MCF 10A (cell line): Measurements from ENCODE around the gene ABHD14A. TPM values are rescaled to one million over a fixed set of nuclear protein-coding genes. Genes with fewer than 3 reads are reported as not detected.
"Not testable (repeated sequence)": the region's sequence is repeated elsewhere in the genome, so short reads cannot be mapped to it uniquely, and the experiment has no call there.

Experiments
- Bru-seq: library from RNA; stranded (reverse); fragments of 400-500 nt; gene quantifications from one replicate; lab custom pipeline; 2021; lab: Mats Ljungman, UMichigan
- BruChase-seq, 2 experiments: library from RNA; stranded (reverse); fragments of 400-500 nt; gene quantifications; one replicate each; lab custom pipeline; 2021; lab: Mats Ljungman, UMichigan
- BruUV-seq: library from RNA; stranded (reverse); fragments of 400-500 nt; replicated peaks from 2 replicates; lab custom pipeline; 2021; lab: Mats Ljungman, UMichigan
- CTCF ChIA-PET: fragments of 300-600 bp; sonication (Branson Sonifier 250); formaldehyde crosslinking; extraction: SDS; loops from one replicate; lab custom pipeline; 2021; ENCODE audit warnings: antibody characterized with exemption, inconsistent platforms; lab: Yijun Ruan, JAX
- POLR2A ChIA-PET: fragments of 300-600, 350-650 bp; sonication (Branson Sonifier 250); formaldehyde crosslinking; extraction: SDS; loops from one replicate; lab custom pipeline; 2020; ENCODE audit warnings: antibody characterized with exemption, inconsistent platforms; lab: Yijun Ruan, JAX
- DNase-seq: peaks from one replicate; pipeline ENCODE4 v3.0.0-alpha.2; 2018; ENCODE audit not compliant: unreplicated experiment
- H3K27ac Mint-ChIP-seq: one replicate; pipeline ENCODE4 v1.8.0; 2022; ENCODE audit warnings: mild to moderate bottlenecking, low read depth, mixed read lengths; ENCODE audit not compliant: unreplicated experiment
- H3K27me3 Mint-ChIP-seq: one replicate; pipeline ENCODE4 v1.8.0; 2022; ENCODE audit warnings: mixed read lengths; ENCODE audit not compliant: insufficient read depth, unreplicated experiment
- H3K36me3 Mint-ChIP-seq: one replicate; pipeline ENCODE4 v1.8.0; 2022; ENCODE audit warnings: mild to moderate bottlenecking, moderate library complexity, mixed read lengths; ENCODE audit not compliant: insufficient read depth, unreplicated experiment
- H3K4me1 Mint-ChIP-seq: one replicate; pipeline ENCODE4 v1.8.0; 2022; ENCODE audit warnings: mixed read lengths; ENCODE audit not compliant: insufficient read depth, unreplicated experiment
- H3K4me3 Mint-ChIP-seq: one replicate; pipeline ENCODE4 v1.8.0; 2022; ENCODE audit warnings: mild to moderate bottlenecking, moderate library complexity, mixed read lengths; ENCODE audit not compliant: unreplicated experiment
- H3K9me3 Mint-ChIP-seq: one replicate; pipeline ENCODE4 v1.8.0; 2022; ENCODE audit warnings: mixed read lengths; ENCODE audit not compliant: unreplicated experiment
- intact Hi-C: fragments of 100-400 bp; cut with micrococcal nuclease; formaldehyde crosslinking; loops from 2 replicates; pipeline ENCODE4 v1.14.1; 2022
- long read RNA-seq: library from polyadenylated mRNA; stranded (forward); transcript quantifications from one replicate; pipeline ENCODE4 v2.0.0, GENCODE V29; 2022
- total RNA-seq: library from RNA; stranded (reverse); gene quantifications from 2 replicates; pipeline ENCODE4 v1.2.3, GENCODE V29; 2022
- TF ChIP-seq, protein P1 (sequence below): fragments of 200-600 bp; IDR thresholded peaks from one replicate; pipeline ENCODE4 v1.8.0; 2022; ENCODE audit warnings: antibody characterized with exemption, mild to moderate bottlenecking; ENCODE audit not compliant: unreplicated experiment

ABHD14A gene
- total RNA-seq (4.0 and 8.1 TPM in 2 replicates), Bru-seq, nascent RNA (percentile 33 among the genes with signal in this experiment), BruChase-seq, experiment 1, labeled RNA remaining after a 6-hour chase (percentile 41 among the genes with signal in this experiment), BruChase-seq, experiment 2, labeled RNA remaining after a 2-hour chase (percentile 16 among the genes with signal in this experiment)
- long read RNA-seq, transcript ABHD14A-201 (5 exons, 1,062 nt): major isoform, 11 of 15 reads
- long read RNA-seq, partial matches to known transcripts: 1 of 15 reads
- long read RNA-seq, other reads (novel, unspliced or antisense): 3 of 15 reads

DNA sequence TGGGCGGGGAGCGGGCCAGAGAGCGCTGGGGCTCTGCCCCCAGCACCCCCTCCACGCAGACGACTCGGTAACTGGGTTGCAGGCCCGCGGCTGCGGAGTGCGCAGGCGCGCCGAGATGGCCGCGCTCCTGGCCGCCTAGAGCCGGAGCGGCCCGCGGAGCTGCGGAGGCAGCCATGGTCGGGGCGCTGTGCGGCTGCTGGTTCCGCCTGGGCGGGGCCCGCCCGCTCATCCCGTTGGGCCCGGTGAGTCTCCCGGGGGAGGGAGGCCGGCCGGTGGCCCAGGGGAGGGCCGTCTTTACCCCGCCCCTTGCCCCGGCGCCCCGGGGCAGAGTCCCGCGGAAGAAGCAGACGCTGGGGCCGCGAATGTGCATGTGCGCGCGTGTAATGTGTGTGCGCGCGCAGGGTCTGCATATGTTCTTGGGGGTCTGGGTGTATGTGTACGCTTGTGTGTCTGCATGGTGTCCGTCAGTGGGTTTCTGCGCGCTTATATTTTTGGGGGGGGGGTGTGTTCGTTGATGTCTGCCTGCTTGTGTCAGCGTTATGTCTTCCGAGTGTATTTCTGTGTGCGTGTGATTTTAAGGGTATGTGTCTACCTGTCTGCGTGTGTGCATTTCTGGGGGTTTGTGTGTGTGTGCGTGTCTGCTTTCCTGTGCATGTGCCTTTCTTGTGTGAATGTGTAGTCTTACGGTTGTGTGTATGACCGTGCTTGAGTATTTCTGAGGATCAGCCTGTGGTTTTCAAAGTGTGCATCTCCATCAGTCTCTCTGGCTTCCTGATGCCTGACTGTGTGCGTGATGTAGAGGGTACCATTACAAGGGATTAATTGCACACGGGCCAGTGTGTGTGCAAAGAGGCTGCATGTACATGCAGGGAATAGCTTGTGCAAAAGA lies at the start of gene ABHD14A:
Gene ABHD14A, plus strand, starts transcription at position 102 of the 889 bp plus-strand sequence. Its CDS starts 72 bp downstream, at position 174.
- H3K36me3 Mint-ChIP-seq: peaks cover 6% of the 10 kb centered on the region
- H3K27me3 Mint-ChIP-seq: no peaks in the 10 kb centered on the region
- TF ChIP-seq, protein P1, sequence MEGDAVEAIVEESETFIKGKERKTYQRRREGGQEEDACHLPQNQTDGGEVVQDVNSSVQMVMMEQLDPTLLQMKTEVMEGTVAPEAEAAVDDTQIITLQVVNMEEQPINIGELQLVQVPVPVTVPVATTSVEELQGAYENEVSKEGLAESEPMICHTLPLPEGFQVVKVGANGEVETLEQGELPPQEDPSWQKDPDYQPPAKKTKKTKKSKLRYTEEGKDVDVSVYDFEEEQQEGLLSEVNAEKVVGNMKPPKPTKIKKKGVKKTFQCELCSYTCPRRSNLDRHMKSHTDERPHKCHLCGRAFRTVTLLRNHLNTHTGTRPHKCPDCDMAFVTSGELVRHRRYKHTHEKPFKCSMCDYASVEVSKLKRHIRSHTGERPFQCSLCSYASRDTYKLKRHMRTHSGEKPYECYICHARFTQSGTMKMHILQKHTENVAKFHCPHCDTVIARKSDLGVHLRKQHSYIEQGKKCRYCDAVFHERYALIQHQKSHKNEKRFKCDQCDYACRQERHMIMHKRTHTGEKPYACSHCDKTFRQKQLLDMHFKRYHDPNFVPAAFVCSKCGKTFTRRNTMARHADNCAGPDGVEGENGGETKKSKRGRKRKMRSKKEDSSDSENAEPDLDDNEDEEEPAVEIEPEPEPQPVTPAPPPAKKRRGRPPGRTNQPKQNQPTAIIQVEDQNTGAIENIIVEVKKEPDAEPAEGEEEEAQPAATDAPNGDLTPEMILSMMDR: no peak
- POLR2A ChIA-PET: interaction anchor here (0.5 to 6.3 kb wide), 15 partner anchors 8 to 1737 kb away, joined by 3 to 127 read pairs (median 4); partner anchors contain the start of genes ACY1, DUSP7, PARP3 and RPL29
- DNase-seq: peak; percentile 72
- CTCF ChIA-PET: interaction anchor here (0.5 to 4.4 kb wide), 9 partner anchors 10 to 338 kb away, joined by 3 to 49 read pairs (median 4); partner anchors contain the start of genes PARP3, RPL29 and RRP9
- no peaks in the 10 kb centered on the region for H3K9me3 Mint-ChIP-seq
- no TSS peak for BruUV-seq
- peak within 1 kb of the TSS; percentile 99 for H3K4me3 Mint-ChIP-seq
- peak within 1 kb of the TSS; percentile 88 for H3K27ac Mint-ChIP-seq
- intact Hi-C loops: loop anchor here (1.0 kb wide), 1 partner anchor 33 kb away; the partner anchor contains the start of gene PARP3
- H3K4me1 Mint-ChIP-seq: peaks cover 29% of the 10 kb centered on the region

DNA sequence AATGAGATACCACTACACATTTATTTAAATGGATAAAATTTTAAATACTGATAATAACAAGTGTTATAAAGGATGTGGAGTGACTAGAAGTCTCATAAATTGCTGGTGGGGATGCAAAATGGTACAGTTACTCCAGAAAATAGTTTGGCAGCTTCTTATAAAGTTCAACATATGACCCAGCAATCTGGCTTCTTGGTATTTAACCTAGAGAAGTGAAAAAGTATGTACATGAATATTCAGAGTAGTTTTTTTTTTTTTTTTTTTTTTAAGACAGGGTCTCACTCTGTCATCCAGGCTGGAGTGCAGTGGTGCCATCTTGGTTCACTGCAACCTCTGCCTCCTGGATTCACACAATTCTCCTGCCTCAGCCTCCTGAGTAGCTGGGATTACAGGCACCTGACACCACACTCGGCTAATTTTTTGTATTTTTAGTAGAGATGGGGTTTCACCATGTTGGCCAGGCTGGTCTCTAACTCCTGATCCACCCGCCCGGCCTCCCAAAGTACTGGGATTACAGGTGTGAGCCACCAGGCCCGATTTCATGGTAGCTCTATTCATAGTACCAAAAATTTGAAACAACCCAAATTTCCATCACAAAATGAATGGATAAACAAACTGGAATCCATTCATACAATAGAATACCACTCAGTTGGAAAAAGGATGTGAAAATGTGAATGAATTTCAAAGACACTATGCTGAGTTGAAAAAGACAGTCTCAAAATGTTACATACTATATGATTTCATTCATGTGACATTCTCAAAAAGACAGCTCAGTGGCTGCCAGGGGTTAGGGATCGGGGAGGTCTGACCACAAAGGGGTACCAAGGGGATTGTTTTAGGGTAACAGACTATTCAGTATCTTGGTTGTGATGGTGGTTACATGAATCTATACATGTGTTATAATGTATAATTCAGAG lies 47.5 kb upstream of the ABHD14A start:
- Mint-ChIP-seq H3K4me1 (no peaks in the 10 kb centered on the region), H3K27ac (no peak overlapping the region), H3K9me3 (no peaks in the 10 kb centered on the region), H3K27me3 (peaks cover 5% of the 10 kb centered on the region), H3K4me3 (no peak overlapping the region), H3K36me3 (peaks cover 18% of the 10 kb centered on the region)
- TF ChIP-seq, protein P1: no peak
- POLR2A ChIA-PET: interaction anchor here (0.6 kb wide), 1 partner anchor 120 kb away, joined by 6 read pairs; no protein-coding TSS in a partner anchor
- CTCF ChIA-PET: interaction anchor here (0.6 to 0.7 kb wide), 2 partner anchors 411 to 1007 kb away, joined by 3 read pairs; no protein-coding TSS in a partner anchor
- DNase-seq: no peak
- intact Hi-C loops: no loop called here
- BruUV-seq: no TSS peak

DNA sequence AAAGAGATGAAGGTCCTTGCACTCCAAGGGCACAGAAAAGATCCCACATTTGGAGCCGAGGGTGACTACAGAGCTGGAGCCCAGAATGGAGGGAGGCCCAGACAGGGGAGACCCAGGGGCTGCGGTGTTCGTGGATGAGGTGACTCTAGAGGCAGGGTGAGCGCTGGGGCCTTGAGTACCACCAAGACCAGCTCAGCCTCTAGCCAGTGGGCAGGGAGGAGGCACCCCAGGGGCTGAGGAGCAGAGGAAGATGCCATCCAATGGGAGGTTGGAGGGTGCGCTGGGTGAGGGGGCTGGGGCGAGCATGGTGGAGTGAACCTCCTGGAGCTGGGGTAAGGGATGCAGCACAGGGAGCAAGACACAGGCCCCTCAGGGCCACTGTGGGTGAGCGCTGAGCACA lies 46.4 kb upstream of the ABHD14A start:
- H3K27me3 Mint-ChIP-seq: no peaks in the 10 kb centered on the region
- DNase-seq: no peak
- no peaks in the 10 kb centered on the region for H3K4me1 Mint-ChIP-seq
- no peaks in the 10 kb centered on the region for H3K9me3 Mint-ChIP-seq
- intact Hi-C loops: no loop called here
- no peak overlapping the region for H3K4me3 Mint-ChIP-seq
- CTCF ChIA-PET: interaction anchor here (0.7 kb wide), 1 partner anchor 529 kb away, joined by 3 read pairs; no protein-coding TSS in a partner anchor
- BruUV-seq: no TSS peak
- TF ChIP-seq, protein P1: no peak
- peaks cover 28% of the 10 kb centered on the region for H3K36me3 Mint-ChIP-seq
- no peak overlapping the region for H3K27ac Mint-ChIP-seq
- POLR2A ChIA-PET: interaction anchor here (0.7 kb wide), 1 partner anchor 157 kb away, joined by 3 read pairs; no protein-coding TSS in a partner anchor

DNA sequence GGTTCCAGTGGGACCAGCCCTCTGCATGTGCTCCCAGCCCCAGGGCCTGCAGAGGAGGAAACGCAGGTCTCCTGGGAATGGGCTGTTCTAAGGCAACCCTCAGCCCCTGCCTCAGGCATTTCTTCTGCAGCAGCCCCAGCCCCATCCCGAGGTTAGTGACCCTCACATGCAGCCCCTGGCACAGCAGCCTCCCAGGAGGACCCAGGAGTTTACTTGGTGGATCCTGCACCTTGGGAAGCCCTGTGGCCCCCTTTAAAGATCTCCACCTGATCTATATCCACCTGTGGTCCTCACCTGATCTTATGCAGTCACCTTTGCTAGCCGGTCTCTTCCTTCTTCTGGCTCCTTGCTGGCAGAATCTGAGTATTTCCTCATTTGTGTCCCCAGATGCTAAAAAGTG lies 45.9 kb upstream of the ABHD14A start:
- intact Hi-C loops, H3K4me3 Mint-ChIP-seq, POLR2A ChIA-PET, CTCF ChIA-PET, H3K4me1 Mint-ChIP-seq, DNase-seq, BruUV-seq, H3K9me3 Mint-ChIP-seq, H3K27ac Mint-ChIP-seq, H3K27me3 Mint-ChIP-seq: not testable (repeated sequence)
- H3K36me3 Mint-ChIP-seq: peaks cover 31% of the 10 kb centered on the region
